ENCODE data around the gene KLK14.

KLK14 gene

GRCh38 chr19:51101171-51101865, 18.6 kb upstream of the KLK14 start:
- Histone ChIP-seq H3K9me2 (replicated peaks; ENCODE audit: insufficient read depth, low read length) (no peaks in the 10 kb centered on the region), H3K27ac (ENCODE audit: low read depth, low read length) (no peak overlapping the region), H3F3A (ENCODE audit: insufficient read depth) (no peaks in the 10 kb centered on the region), H3K79me2 (ENCODE audit: insufficient read depth, low read length) (peaks cover 10% of the 10 kb centered on the region; the same call in 1 of the 2 replicates), H2AFZ (ENCODE audit: low read depth, low read length, severe bottlenecking) (no peak overlapping the region), H3K36me3 (ENCODE audit: low read length) (no peaks in the 10 kb centered on the region), H4K20me1 (ENCODE audit: low read depth, low read length) (no peaks in the 10 kb centered on the region), H3K4me2 (ENCODE audit: low read depth, low read length, poor library complexity, severe bottlenecking) (no peak overlapping the region), H3K9ac (ENCODE audit: low read length) (no peak overlapping the region), H3K4me3 (ENCODE audit: insufficient read depth, low read length, poor library complexity, severe bottlenecking) (no peak overlapping the region), H3K27me3 (ENCODE audit: low read length) (no peaks in the 10 kb centered on the region), H3K9me3 (ENCODE audit: insufficient read depth, low read length) (no peaks in the 10 kb centered on the region)
- TF ChIP-seq EZH2phosphoT487 (conservative IDR thresholded peaks at IDR 0.05; ENCODE audit: low read length) (no peak), CTCF (IDR thresholded peaks at IDR 0.05; ENCODE audit: insufficient read depth, low read length, poor library complexity, severe bottlenecking) (no peak)

- Histone ChIP-seq H3F3A (ENCODE audit: insufficient read depth) (no peaks in the 10 kb centered on the region), H3K27ac (ENCODE audit: low read depth, low read length) (no peak overlapping the region), H3K9me3 (ENCODE audit: insufficient read depth, low read length) (no peaks in the 10 kb centered on the region), H3K9me2 (replicated peaks; ENCODE audit: insufficient read depth, low read length) (no peaks in the 10 kb centered on the region), H3K9ac (ENCODE audit: low read length) (no peak overlapping the region), H3K79me2 (ENCODE audit: insufficient read depth, low read length) (0 out of 2 replicates have a peak, but pooled peaks cover 4% of the 10 kb centered on the region), H4K20me1 (ENCODE audit: low read depth, low read length) (no peaks in the 10 kb centered on the region), H2AFZ (ENCODE audit: low read depth, low read length, severe bottlenecking) (no peak overlapping the region), H3K4me2 (ENCODE audit: low read depth, low read length, poor library complexity, severe bottlenecking) (no peak overlapping the region), H3K4me3 (ENCODE audit: insufficient read depth, low read length, poor library complexity, severe bottlenecking) (no peak overlapping the region), H3K36me3 (ENCODE audit: low read length) (no peaks in the 10 kb centered on the region), H3K27me3 (ENCODE audit: low read length) (no peaks in the 10 kb centered on the region)
- no peak for TF ChIP-seq CTCF (IDR thresholded peaks at IDR 0.05; ENCODE audit: insufficient read depth, low read length, poor library complexity, severe bottlenecking)
- no peak for TF ChIP-seq EZH2phosphoT487 (conservative IDR thresholded peaks at IDR 0.05; ENCODE audit: low read length)
These were observed 17.9 kb upstream of the KLK14 start for GRCh38 chr19:51100601-51101000.

- Histone ChIP-seq H3K9ac (ENCODE audit: low read length) (no peak overlapping the region), H3K9me3 (ENCODE audit: insufficient read depth, low read length) (no peaks in the 10 kb centered on the region), H3K4me2 (ENCODE audit: low read depth, low read length, poor library complexity, severe bottlenecking) (no peak overlapping the region), H3K36me3 (ENCODE audit: low read length) (no peaks in the 10 kb centered on the region), H3K27ac (ENCODE audit: low read depth, low read length) (no peak overlapping the region), H4K20me1 (ENCODE audit: low read depth, low read length) (peaks cover 2% of the 10 kb centered on the region; the same call in 1 of the 2 replicates), H3F3A (ENCODE audit: insufficient read depth) (no peaks in the 10 kb centered on the region), H3K9me2 (replicated peaks; ENCODE audit: insufficient read depth, low read length) (no peaks in the 10 kb centered on the region), H2AFZ (ENCODE audit: low read depth, low read length, severe bottlenecking) (no peak overlapping the region), H3K79me2 (ENCODE audit: insufficient read depth, low read length) (no peaks in the 10 kb centered on the region), H3K27me3 (ENCODE audit: low read length) (no peaks in the 10 kb centered on the region), H3K4me3 (ENCODE audit: insufficient read depth, low read length, poor library complexity, severe bottlenecking) (no peak overlapping the region)
- TF ChIP-seq CTCF (IDR thresholded peaks at IDR 0.05; ENCODE audit: insufficient read depth, low read length, poor library complexity, severe bottlenecking) (no peak), EZH2phosphoT487 (conservative IDR thresholded peaks at IDR 0.05; ENCODE audit: low read length) (no peak)
These were observed 16.3 kb upstream of the KLK14 start for GRCh38 chr19:51099047-51099382.
